PC-3 (cell line): ENCODE measurements around the gene RBM33. TPM values are rescaled to one million over a fixed set of nuclear protein-coding genes. Genes with fewer than 3 reads are reported as not detected.

Source experiments
- ATAC-seq: fragments of 200-7000 bp; cut with Tn5 transposase; 2 replicates; pipeline ENCODE4 v1.9.1; 2020; ENCODE audit warnings: mild to moderate bottlenecking, moderate library complexity
- BruUV-seq: library from RNA; stranded (reverse); fragments of 400-500 nt; replicated peaks from 2 replicates; lab custom pipeline; 2021; lab: Mats Ljungman, UMichigan
- CTCF ChIA-PET: fragments of 300-600 bp; sonication (Branson Sonifier 250); formaldehyde crosslinking; loops from one replicate; lab custom pipeline; 2022; ENCODE audit warnings: antibody characterized with exemption; lab: Charles Lee
- POLR2A ChIA-PET: fragments of 300-600 bp; sonication (Branson Sonifier 250); formaldehyde crosslinking; loops from one replicate; lab custom pipeline; 2022; ENCODE audit warnings: antibody characterized with exemption; ENCODE audit not compliant: unreplicated experiment; lab: Charles Lee
- DNase-seq: peaks from one replicate; pipeline ENCODE4 v3.0.0-alpha.2; 2015
- H2AFZ ChIP-seq: fragments of 300-600 bp; sonication (generic); 2 replicates; pipeline ENCODE4 v1.6.0; 2016; ENCODE audit warnings: antibody characterized with exemption, low read length
- H3F3A ChIP-seq: fragments of 300-600 bp; sonication (generic); one replicate; pipeline ENCODE4 v1.6.0; 2017; ENCODE audit warnings: antibody characterized with exemption, low read length, control low read depth, mild to moderate bottlenecking; ENCODE audit not compliant: unreplicated experiment
- H3K27ac ChIP-seq: fragments of 300-600 bp; sonication (generic); 2 replicates; pipeline ENCODE4 v1.5.1; 2016; ENCODE audit warnings: mild to moderate bottlenecking, low read length
- H3K27me3 ChIP-seq: fragments of 300-600 bp; sonication (generic); 2 replicates; pipeline ENCODE4 v1.6.1; 2016; ENCODE audit warnings: low read length, mixed read lengths
- H3K36me3 ChIP-seq: fragments of 300-600 bp; sonication (generic); 2 replicates; pipeline ENCODE4 v1.6.1; 2016; ENCODE audit warnings: low read depth, mixed run types, low read length, mixed read lengths
- H3K4me1 ChIP-seq: fragments of 300-600 bp; sonication (generic); 2 replicates; pipeline ENCODE4 v1.5.1; 2016; ENCODE audit warnings: low read length; ENCODE audit not compliant: insufficient read depth
- H3K4me2 ChIP-seq: fragments of 300-600 bp; sonication (generic); 2 replicates; pipeline ENCODE4 v1.6.0; 2016; ENCODE audit warnings: low read length
- H3K4me3 ChIP-seq: fragments of 300-600 bp; sonication (generic); 2 replicates; pipeline ENCODE4 v1.5.1; 2016; ENCODE audit warnings: mild to moderate bottlenecking, low read length, mixed read lengths
- H3K79me2 ChIP-seq: fragments of 300-600 bp; sonication (generic); 2 replicates; pipeline ENCODE4 v1.6.1; 2017; ENCODE audit warnings: low read length, mixed read lengths
- H3K9ac ChIP-seq: fragments of 300-600 bp; sonication (generic); 2 replicates; pipeline ENCODE4 v1.6.0; 2016; ENCODE audit warnings: mild to moderate bottlenecking, low read length
- H3K9me2 ChIP-seq: fragments of 300-600 bp; sonication (generic); replicated peaks from 2 replicates; pipeline ENCODE4 v1.6.1; 2016; ENCODE audit warnings: mixed run types, low read length, mixed read lengths
- H3K9me3 ChIP-seq: fragments of 300-600 bp; sonication (generic); 2 replicates; pipeline ENCODE4 v1.6.1; 2016; ENCODE audit warnings: low read length, mixed read lengths
- H4K20me1 ChIP-seq: fragments of 300-600 bp; sonication (generic); 2 replicates; pipeline ENCODE4 v1.6.1; 2016; ENCODE audit warnings: low read length, mixed read lengths
- EZH2 ChIP-seq: fragments of 300-600 bp; sonication (generic); IDR thresholded peaks from one replicate; pipeline ENCODE4 v1.6.1; 2017; ENCODE audit warnings: antibody characterized with exemption, mild to moderate bottlenecking, low read length; ENCODE audit not compliant: unreplicated experiment
- EZH2phosphoT487 ChIP-seq: fragments of 300-600 bp; sonication (generic); IDR thresholded peaks from 2 replicates; pipeline ENCODE4 v1.6.1; 2018; ENCODE audit warnings: mild to moderate bottlenecking, antibody characterized with exemption, low read length, borderline replicate concordance
- intact Hi-C: fragments of 100-400 bp; cut with micrococcal nuclease; formaldehyde crosslinking; loops from 2 replicates; pipeline ENCODE4 v1.9.0; 2023
- total RNA-seq: library from RNA; depleted of rRNA; stranded (reverse); fragments of >200 nt; gene quantifications from 2 replicates; pipeline ENCODE4 v1.2.3, GENCODE V29; 2014
- TF ChIP-seq, protein P1 (sequence below): fragments of 300-600 bp; sonication (generic); conservative IDR thresholded peaks from 2 replicates; pipeline ENCODE4 v1.5.1; 2017; ENCODE audit warnings: antibody characterized with exemption, low read depth, mild to moderate bottlenecking, low read length

The RBM33 gene
- total RNA-seq, 1 experiment from 2014 or later: 25.3 TPM

DNA sequence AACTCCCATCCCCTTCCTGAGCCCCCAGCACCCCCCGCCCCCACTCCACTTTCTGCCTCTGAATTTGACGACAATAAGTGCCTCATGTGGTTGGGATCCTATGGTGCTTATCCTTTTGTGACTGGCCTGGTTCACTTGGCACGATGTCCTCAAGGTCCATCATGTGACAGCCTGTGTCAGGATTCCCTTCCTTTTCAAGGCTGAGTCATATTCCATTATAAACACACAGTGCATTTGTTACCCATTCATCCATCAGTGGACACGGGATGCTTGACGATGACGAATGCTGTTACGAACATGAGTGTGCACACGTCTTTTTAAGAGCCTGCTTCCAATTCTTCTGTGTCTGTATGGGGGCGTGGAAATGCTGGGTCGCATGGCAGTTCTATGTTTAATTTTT, 141.1 kb downstream of the RBM33 start:
- ATAC-seq (peak; percentile 37), DNase-seq (peak; percentile 36)
- intact Hi-C loops: no loop called here
- TF ChIP-seq EZH2: no peak
- no peak for TF ChIP-seq EZH2phosphoT487
- BruUV-seq: no TSS peak
- POLR2A ChIA-PET: no interaction called here
- no peak overlapping the region for H3K9ac ChIP-seq
- no peaks in the 10 kb centered on the region for H3K9me2 ChIP-seq
- no peaks in the 10 kb centered on the region for H3F3A ChIP-seq
- H3K36me3 ChIP-seq: no peaks in the 10 kb centered on the region
- no peak overlapping the region for H3K27ac ChIP-seq
- H3K79me2 ChIP-seq: no peaks in the 10 kb centered on the region
- no peaks in the 10 kb centered on the region for H4K20me1 ChIP-seq
- CTCF ChIA-PET: no interaction called here
- H2AFZ ChIP-seq: no peak overlapping the region
- H3K4me3 ChIP-seq: no peak overlapping the region
- no peaks in the 10 kb centered on the region for H3K4me1 ChIP-seq
- H3K4me2 ChIP-seq: no peak overlapping the region
- H3K27me3 ChIP-seq: no peaks in the 10 kb centered on the region
- no peaks in the 10 kb centered on the region for H3K9me3 ChIP-seq

DNA sequence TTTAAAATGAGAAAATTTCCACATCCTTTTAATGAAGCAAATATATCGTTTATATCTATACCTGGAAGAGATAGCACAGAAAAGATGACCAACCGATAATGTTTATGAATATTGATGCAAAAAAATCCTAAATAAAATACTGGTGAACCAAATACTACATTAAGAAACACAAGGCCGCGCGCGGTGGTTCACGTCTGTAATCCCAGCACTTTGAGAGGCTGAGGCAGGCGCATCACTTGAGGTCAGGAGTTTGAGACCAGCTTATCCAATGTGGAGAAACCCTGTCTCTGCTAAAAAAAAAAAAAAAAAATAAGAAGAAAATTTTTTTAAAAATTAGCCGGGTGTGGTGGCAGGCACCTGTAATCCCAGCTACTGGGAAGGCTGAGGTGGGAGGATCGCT, 142.0 kb downstream of the RBM33 start:
- H3K27ac ChIP-seq: no peak overlapping the region
- no peak overlapping the region for H3K9ac ChIP-seq
- BruUV-seq: no TSS peak
- DNase-seq (no peak), ATAC-seq (no peak)
- no peak overlapping the region for H3K4me3 ChIP-seq
- H3K79me2 ChIP-seq: no peaks in the 10 kb centered on the region
- H3K9me2 ChIP-seq: no peaks in the 10 kb centered on the region
- no peaks in the 10 kb centered on the region for H3K4me1 ChIP-seq
- H3F3A ChIP-seq: no peaks in the 10 kb centered on the region
- intact Hi-C loops: no loop called here
- no peak overlapping the region for H2AFZ ChIP-seq
- TF ChIP-seq, protein P1, sequence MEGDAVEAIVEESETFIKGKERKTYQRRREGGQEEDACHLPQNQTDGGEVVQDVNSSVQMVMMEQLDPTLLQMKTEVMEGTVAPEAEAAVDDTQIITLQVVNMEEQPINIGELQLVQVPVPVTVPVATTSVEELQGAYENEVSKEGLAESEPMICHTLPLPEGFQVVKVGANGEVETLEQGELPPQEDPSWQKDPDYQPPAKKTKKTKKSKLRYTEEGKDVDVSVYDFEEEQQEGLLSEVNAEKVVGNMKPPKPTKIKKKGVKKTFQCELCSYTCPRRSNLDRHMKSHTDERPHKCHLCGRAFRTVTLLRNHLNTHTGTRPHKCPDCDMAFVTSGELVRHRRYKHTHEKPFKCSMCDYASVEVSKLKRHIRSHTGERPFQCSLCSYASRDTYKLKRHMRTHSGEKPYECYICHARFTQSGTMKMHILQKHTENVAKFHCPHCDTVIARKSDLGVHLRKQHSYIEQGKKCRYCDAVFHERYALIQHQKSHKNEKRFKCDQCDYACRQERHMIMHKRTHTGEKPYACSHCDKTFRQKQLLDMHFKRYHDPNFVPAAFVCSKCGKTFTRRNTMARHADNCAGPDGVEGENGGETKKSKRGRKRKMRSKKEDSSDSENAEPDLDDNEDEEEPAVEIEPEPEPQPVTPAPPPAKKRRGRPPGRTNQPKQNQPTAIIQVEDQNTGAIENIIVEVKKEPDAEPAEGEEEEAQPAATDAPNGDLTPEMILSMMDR: no peak
- TF ChIP-seq EZH2phosphoT487: no peak
- TF ChIP-seq EZH2: no peak
- ChIA-PET POLR2A (no interaction called here), CTCF (no interaction called here)
- H3K4me2 ChIP-seq: no peak overlapping the region
- no peaks in the 10 kb centered on the region for H3K9me3 ChIP-seq
- H3K27me3 ChIP-seq: no peaks in the 10 kb centered on the region
- no peaks in the 10 kb centered on the region for H3K36me3 ChIP-seq
- no peaks in the 10 kb centered on the region for H4K20me1 ChIP-seq

DNA sequence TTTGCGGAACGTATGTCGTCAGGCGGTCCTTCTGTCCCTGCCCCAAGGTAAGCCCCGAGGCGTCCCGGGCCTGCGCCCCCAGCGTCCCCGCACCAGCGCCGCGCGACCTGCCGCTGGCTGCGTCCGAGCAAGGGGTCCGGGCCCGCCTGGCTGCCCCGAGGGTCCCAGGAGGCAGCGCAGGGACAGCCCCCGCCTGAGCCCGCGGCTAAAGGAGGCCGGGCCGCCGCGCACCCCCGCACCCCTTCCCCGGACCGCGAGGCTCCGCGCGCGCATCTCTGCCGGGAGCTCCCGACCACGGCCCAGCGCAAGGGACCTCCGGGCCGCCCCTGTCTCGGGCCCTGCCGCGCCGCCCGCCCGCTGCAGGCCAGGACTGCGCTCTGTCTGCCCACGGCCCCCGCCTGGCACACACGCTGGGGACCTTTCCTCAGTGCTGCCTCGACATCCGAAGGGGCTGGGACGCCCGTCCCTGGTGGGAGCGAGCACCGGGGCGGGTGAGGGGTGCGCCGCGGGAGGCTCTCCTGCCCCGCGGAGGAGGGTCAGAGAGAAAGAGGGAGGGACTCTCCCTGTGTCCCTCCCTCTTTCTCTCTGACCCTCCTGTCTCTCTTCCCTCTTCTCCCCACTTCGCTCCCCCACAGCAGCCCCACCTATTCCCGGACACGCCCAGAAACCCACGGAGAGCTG, 142.8 kb downstream of the RBM33 start:
- Histone ChIP-seq H3K4me2 (0 out of 2 replicates have a peak overlapping the region, but pooled peaks have one; percentile 19), H3K36me3 (no peaks in the 10 kb centered on the region), H4K20me1 (no peaks in the 10 kb centered on the region), H3K79me2 (no peaks in the 10 kb centered on the region), H3K9ac (no peak overlapping the region), H3K4me3 (no peak overlapping the region; the same call in 1 of the 2 replicates), H3K4me1 (no peaks in the 10 kb centered on the region), H3F3A (no peaks in the 10 kb centered on the region), H2AFZ (no peak overlapping the region), H3K9me3 (no peaks in the 10 kb centered on the region), H3K9me2 (no peaks in the 10 kb centered on the region), H3K27me3 (no peaks in the 10 kb centered on the region), H3K27ac (no peak overlapping the region)
- ChIA-PET POLR2A (no interaction called here), CTCF (no interaction called here)
- no peak for DNase-seq
- TF ChIP-seq EZH2 (no peak), EZH2phosphoT487 (no peak)
- TF ChIP-seq, protein P1: no peak
- intact Hi-C loops: no loop called here
- peak; percentile 34 for ATAC-seq
- no TSS peak for BruUV-seq
